ENCODE measurements around the gene SEMA5B.

The SEMA5B gene

GRCh38 chr3:122902326-122902725, 125.2 kb downstream of the SEMA5B start:
- no peak for DNase-seq (ENCODE audit: low read depth in 2 of 2)

GRCh38 chr3:122898298-122898697, 129.3 kb downstream of the SEMA5B start:
- DNase-seq (ENCODE audit: low read depth in 2 of 2) = no peak

- no peak for DNase-seq (ENCODE audit: low read depth in 2 of 2)
Observed at GRCh38 chr3:122893754-122894668, 133.6 kb downstream of the SEMA5B start.

GRCh38 chr3:122893282-122893681, 134.3 kb downstream of the SEMA5B start:
- no peak for DNase-seq (ENCODE audit: low read depth in 2 of 2)

- no peak for DNase-seq (ENCODE audit: low read depth in 2 of 2)
Observed at GRCh38 chr3:122892118-122892960, 135.2 kb downstream of the SEMA5B start.

GRCh38 chr3:122890720-122891220, 136.8 kb downstream of the SEMA5B start:
- DNase-seq (ENCODE audit: low read depth in 2 of 2) = no peak

- no peak for DNase-seq (ENCODE audit: low read depth in 2 of 2)
Observed at GRCh38 chr3:122890077-122890719, 137.4 kb downstream of the SEMA5B start.

- no peak for DNase-seq (ENCODE audit: low read depth in 2 of 2)
Observed at GRCh38 chr3:122886946-122887345, 140.6 kb downstream of the SEMA5B start.

GRCh38 chr3:122886251-122886650, 141.3 kb downstream of the SEMA5B start:
- no peak for DNase-seq (ENCODE audit: low read depth in 2 of 2)

GRCh38 chr3:122882361-122882947, 145.1 kb downstream of the SEMA5B start:
- no peak for DNase-seq (ENCODE audit: low read depth in 2 of 2)

GRCh38 chr3:122880624-122881023, 146.9 kb downstream of the SEMA5B start:
- no peak for DNase-seq (ENCODE audit: low read depth in 2 of 2)

GRCh38 chr3:122880173-122880572, 147.4 kb downstream of the SEMA5B start:
- no peak for DNase-seq (ENCODE audit: low read depth in 2 of 2)

GRCh38 chr3:122875547-122876127, 151.9 kb downstream of the SEMA5B start:
- no peak for DNase-seq (ENCODE audit: low read depth in 2 of 2)

- DNase-seq (ENCODE audit: low read depth in 2 of 2) = no peak
Observed at GRCh38 chr3:122873741-122874515, 153.6 kb downstream of the SEMA5B start.

GRCh38 chr3:122868322-122868721, 159.2 kb downstream of the SEMA5B start:
- no peak for DNase-seq (ENCODE audit: low read depth in 2 of 2)

- no peak for DNase-seq (ENCODE audit: low read depth in 2 of 2)
Observed at GRCh38 chr3:122864498-122864897, 163.1 kb downstream of the SEMA5B start.

- no peak for DNase-seq (ENCODE audit: low read depth in 2 of 2)
Observed at GRCh38 chr3:122862381-122862780, 165.2 kb downstream of the SEMA5B start.
